Subcutaneous adipose tissue (tissue), 4 donors: Measurements from ENCODE around the gene CD53. TPM values are rescaled to one million over a fixed set of nuclear protein-coding genes. Genes with fewer than 3 reads are reported as not detected.

Experiments used
- total RNA-seq, 4 donors: library from RNA; depleted of rRNA; stranded (reverse); fragments of >200 nt; gene quantifications; one replicate each; pipeline ENCODE4 v1.1.0, GENCODE V29; 2016
- TF ChIP-seq, protein P1 (sequence below): fragments of 450-650 bp; IDR thresholded peaks from one replicate; pipeline ENCODE4 v1.5.1; 2016; ENCODE audit warnings: low read depth, mild to moderate bottlenecking, control low read depth, antibody characterized with exemption, moderate library complexity

Gene CD53, protein sequence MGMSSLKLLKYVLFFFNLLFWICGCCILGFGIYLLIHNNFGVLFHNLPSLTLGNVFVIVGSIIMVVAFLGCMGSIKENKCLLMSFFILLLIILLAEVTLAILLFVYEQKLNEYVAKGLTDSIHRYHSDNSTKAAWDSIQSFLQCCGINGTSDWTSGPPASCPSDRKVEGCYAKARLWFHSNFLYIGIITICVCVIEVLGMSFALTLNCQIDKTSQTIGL
- total RNA-seq = 100 to 1,000 TPM in 1 of 4 donors, 10 to 100 TPM in 3; 21.7 to 241 (median 72.5) TPM

DNA sequence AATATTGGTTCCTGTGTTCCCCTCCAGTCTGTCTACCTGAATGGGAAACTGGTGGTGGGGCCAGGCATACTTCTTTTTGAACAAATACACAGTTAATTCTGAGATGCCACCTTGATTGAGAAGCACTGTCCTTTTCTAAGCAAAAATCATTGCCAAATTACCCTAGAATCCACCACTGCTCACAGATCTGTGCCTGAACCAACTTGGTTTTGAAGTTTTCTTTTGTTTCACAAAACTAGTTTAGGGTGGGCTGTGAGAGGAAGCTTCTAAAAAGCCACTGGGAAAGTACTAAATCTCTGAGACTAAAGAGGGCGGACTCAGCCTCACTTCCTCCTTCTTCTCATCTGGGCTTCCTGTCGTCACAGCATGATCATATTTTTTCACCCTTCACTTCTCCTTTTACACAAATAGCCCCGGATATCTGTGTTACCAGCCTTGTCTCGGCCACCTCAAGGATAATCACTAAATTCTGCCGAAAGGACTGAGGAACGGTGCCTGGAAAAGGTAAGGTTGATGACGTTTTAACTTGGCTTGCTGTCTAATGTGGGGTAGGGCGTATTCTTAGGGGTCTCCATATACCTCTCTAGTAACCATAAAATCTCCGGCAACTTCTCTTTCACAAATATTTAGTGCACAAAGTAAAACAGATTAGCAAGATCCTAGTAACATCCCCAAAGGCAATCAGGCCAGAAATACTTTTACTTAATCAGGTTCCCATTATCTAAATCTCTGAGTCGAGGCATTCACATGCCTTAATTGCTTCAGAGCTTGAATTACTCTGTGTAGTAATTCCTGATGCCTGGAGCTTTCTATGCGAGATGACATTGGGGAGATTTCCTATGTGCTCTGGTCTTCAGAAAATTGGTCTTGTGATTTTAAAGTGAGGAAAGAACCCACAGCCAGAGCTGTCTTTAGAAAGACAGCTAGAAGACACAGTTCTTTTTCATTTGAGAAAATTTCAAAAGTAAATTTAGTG lies at the start of gene CD53:
Gene CD53, plus strand, starts transcription at position 404 of the 976 bp plus-strand sequence. CDS start 18,261 bp downstream, outside the sequence.
- TF ChIP-seq, protein P1, sequence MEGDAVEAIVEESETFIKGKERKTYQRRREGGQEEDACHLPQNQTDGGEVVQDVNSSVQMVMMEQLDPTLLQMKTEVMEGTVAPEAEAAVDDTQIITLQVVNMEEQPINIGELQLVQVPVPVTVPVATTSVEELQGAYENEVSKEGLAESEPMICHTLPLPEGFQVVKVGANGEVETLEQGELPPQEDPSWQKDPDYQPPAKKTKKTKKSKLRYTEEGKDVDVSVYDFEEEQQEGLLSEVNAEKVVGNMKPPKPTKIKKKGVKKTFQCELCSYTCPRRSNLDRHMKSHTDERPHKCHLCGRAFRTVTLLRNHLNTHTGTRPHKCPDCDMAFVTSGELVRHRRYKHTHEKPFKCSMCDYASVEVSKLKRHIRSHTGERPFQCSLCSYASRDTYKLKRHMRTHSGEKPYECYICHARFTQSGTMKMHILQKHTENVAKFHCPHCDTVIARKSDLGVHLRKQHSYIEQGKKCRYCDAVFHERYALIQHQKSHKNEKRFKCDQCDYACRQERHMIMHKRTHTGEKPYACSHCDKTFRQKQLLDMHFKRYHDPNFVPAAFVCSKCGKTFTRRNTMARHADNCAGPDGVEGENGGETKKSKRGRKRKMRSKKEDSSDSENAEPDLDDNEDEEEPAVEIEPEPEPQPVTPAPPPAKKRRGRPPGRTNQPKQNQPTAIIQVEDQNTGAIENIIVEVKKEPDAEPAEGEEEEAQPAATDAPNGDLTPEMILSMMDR = no peak

DNA sequence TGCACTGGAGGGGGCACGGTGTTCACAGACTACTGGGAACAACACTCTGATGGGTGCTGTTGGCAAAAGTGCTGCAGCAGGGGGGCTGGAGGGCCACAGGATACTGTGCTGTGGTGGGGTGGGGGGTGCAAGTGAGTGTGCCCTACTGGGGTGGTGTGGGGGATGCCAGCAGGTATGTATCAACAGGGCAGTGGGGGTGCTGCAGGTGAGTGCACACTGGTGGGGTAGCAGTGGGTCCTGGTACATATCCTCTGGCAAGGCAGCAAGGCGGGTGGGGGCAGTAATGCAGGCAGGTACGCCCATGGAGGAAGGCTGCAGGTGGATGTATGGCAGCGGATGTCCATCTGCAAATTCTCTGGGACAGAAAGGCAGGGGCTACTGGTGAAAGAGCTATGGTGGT lies 48.8 kb upstream of the CD53 start:
- TF ChIP-seq, protein P1 = no peak

DNA sequence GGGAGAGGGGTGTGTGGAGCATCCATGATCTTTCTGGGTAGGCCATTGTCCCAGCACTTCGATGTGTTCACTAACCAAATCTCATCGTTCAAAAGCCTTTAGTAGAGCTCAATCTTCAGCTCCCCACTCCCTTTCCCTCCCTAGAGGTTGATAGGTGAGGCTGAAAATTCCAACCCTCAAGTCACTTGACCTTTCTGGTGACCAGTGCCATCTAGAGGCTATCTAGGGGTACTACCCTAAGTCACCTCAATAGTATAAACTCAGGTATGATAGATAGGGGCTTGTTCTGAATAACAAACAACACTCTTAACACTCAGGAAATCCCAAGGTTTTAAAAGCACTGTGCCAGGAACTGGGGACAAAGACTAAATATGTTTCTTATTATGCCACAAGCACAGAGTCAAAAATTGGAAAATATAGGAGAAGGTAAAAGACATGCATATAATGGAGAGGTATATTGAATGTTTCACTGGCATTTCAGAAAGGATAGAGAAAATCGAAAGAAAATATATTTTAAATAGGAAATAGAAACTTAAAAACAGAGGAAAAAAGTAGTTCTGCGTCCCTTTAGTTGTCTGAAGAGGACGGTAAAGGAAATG lies 42.9 kb upstream of the CD53 start:
- TF ChIP-seq, protein P1 = no peak

DNA sequence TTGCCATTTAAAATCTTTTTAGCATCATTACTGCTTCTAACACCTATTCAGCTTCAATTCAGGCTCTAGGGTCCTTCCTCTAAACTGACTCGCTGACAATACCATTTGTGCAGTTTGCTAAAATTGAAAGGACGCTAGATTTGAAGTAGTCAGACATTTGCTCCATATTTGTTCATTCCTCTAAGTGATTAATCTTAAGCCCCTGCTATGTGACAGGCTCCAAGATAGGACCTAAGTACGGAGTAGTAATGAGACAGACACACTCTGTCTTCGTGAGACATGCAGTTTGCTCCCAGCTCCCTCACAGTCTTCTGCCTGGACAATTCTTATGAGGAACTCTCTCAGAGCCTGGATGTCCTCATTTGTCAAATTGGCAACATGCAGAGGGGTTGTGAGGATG lies 26.1 kb upstream of the CD53 start:
- TF ChIP-seq, protein P1 = no peak

DNA sequence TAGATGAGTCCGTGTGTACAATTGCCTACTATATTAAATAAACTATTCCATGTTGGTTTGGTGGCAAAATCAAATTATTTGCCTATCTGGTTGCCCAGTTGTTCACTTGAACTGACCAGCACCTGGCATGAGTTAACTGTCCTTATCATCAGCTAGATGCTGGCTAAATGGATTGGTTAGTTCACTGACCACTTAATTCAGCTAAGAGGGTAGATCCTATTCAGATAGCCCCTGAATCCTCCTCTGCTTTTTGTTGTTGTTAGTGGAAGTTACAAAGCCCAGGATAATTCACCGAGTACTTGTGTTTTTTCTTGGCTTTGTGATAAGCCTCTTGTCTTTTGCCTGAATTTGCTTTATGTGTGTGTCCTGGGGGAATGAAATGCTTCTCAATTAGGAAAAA lies 22.8 kb upstream of the CD53 start:
- TF ChIP-seq, protein P1 = no peak

DNA sequence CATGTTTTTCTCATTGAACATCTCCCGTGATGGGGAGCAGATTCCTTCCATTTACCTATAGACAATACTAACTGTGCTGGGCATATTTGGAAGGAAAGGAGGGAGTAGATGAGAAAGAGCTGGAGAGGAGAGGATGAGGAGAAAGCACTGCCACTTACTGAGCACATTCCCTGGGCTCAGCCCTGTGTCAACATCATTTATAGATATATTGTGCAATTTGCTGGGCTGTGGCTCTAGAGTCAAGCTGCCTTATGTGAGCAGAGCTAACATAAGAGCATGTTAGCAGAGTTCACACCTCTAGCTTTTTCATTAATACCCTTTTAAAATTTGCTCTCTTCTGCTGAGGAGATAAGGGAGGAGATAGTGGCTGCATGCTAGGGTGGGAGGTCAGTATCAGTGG lies 22.3 kb upstream of the CD53 start:
- TF ChIP-seq, protein P1 = no peak

DNA sequence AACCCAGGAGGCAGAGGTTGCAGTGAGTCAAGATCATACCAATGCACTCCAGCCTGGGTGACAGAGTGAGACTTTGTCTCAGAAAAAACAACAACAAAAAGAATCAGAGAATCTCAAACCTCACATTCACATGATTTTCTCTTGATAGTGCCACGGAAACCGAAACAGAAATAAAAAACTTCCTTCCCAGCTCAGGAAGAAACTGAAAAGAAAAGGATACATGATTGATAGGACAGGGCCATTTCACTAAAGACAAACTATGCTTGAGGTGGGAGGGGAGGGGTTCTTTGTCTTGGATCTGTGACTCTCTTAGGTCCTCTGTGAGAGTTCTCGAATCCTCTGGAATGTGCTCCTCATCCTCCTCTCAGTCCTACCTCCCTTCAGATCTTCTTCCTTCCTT lies 19.8 kb upstream of the CD53 start:
- TF ChIP-seq, protein P1 = no peak
